MCF 10A (cell line): Measurements from ENCODE around the gene ARFGAP1. TPM values are rescaled to one million over a fixed set of nuclear protein-coding genes. Genes with fewer than 3 reads are reported as not detected.

Experiments used
- BruUV-seq: library from RNA; stranded (reverse); fragments of 400-500 nt; replicated peaks from 2 replicates; lab custom pipeline; 2021; lab: Mats Ljungman, UMichigan
- CTCF ChIA-PET: fragments of 300-600 bp; sonication (Branson Sonifier 250); formaldehyde crosslinking; extraction: SDS; loops from one replicate; lab custom pipeline; 2021; ENCODE audit warnings: antibody characterized with exemption, inconsistent platforms; lab: Yijun Ruan, JAX
- POLR2A ChIA-PET: fragments of 300-600, 350-650 bp; sonication (Branson Sonifier 250); formaldehyde crosslinking; extraction: SDS; loops from one replicate; lab custom pipeline; 2020; ENCODE audit warnings: antibody characterized with exemption, inconsistent platforms; lab: Yijun Ruan, JAX
- DNase-seq: peaks from one replicate; pipeline ENCODE4 v3.0.0-alpha.2; 2018; ENCODE audit not compliant: unreplicated experiment
- H3K27ac Mint-ChIP-seq: one replicate; pipeline ENCODE4 v1.8.0; 2022; ENCODE audit warnings: mild to moderate bottlenecking, low read depth, mixed read lengths; ENCODE audit not compliant: unreplicated experiment
- H3K27me3 Mint-ChIP-seq: one replicate; pipeline ENCODE4 v1.8.0; 2022; ENCODE audit warnings: mixed read lengths; ENCODE audit not compliant: insufficient read depth, unreplicated experiment
- H3K36me3 Mint-ChIP-seq: one replicate; pipeline ENCODE4 v1.8.0; 2022; ENCODE audit warnings: mild to moderate bottlenecking, moderate library complexity, mixed read lengths; ENCODE audit not compliant: insufficient read depth, unreplicated experiment
- H3K4me1 Mint-ChIP-seq: one replicate; pipeline ENCODE4 v1.8.0; 2022; ENCODE audit warnings: mixed read lengths; ENCODE audit not compliant: insufficient read depth, unreplicated experiment
- H3K4me3 Mint-ChIP-seq: one replicate; pipeline ENCODE4 v1.8.0; 2022; ENCODE audit warnings: mild to moderate bottlenecking, moderate library complexity, mixed read lengths; ENCODE audit not compliant: unreplicated experiment
- H3K9me3 Mint-ChIP-seq: one replicate; pipeline ENCODE4 v1.8.0; 2022; ENCODE audit warnings: mixed read lengths; ENCODE audit not compliant: unreplicated experiment
- CTCF ChIP-seq: fragments of 200-600 bp; IDR thresholded peaks from one replicate; pipeline ENCODE4 v1.8.0; 2022; ENCODE audit warnings: antibody characterized with exemption, mild to moderate bottlenecking; ENCODE audit not compliant: unreplicated experiment
- intact Hi-C: fragments of 100-400 bp; cut with micrococcal nuclease; formaldehyde crosslinking; loops from 2 replicates; pipeline ENCODE4 v1.14.1; 2022
- total RNA-seq: library from RNA; stranded (reverse); gene quantifications from 2 replicates; pipeline ENCODE4 v1.2.3, GENCODE V29; 2022

The ARFGAP1 gene
- total RNA-seq, 1 experiment from 2014 or later: 93.6 TPM

GRCh38 chr20:63285636-63286615 lies 13.3 kb downstream of the ARFGAP1 start:
- H3K27ac Mint-ChIP-seq: no peak overlapping the region
- H3K36me3 Mint-ChIP-seq: peaks cover 38% of the 10 kb centered on the region
- no peak for DNase-seq
- no peaks in the 10 kb centered on the region for H3K27me3 Mint-ChIP-seq
- CTCF ChIA-PET: interaction anchor here (0.5 to 1.5 kb wide), 4 partner anchors 9 to 1307 kb away, joined by 3 read pairs; no protein-coding TSS in a partner anchor
- POLR2A ChIA-PET: interaction anchor here (0.6 kb wide), 1 partner anchor 70 kb away, joined by 3 read pairs; the partner anchor contains the start of gene YTHDF1
- H3K4me3 Mint-ChIP-seq: no peak overlapping the region
- TF ChIP-seq CTCF: no peak
- no peaks in the 10 kb centered on the region for H3K9me3 Mint-ChIP-seq
- intact Hi-C loops: no loop called here
- H3K4me1 Mint-ChIP-seq: no peaks in the 10 kb centered on the region
- BruUV-seq: no TSS peak

GRCh38 chr20:63286781-63287696 lies 14.4 kb downstream of the ARFGAP1 start:
- Mint-ChIP-seq H3K4me3 (no peak overlapping the region), H3K27ac (no peak overlapping the region), H3K36me3 (peaks cover 34% of the 10 kb centered on the region), H3K4me1 (no peaks in the 10 kb centered on the region), H3K9me3 (no peaks in the 10 kb centered on the region), H3K27me3 (no peaks in the 10 kb centered on the region)
- intact Hi-C loops: no loop called here
- no peak for DNase-seq
- BruUV-seq: no TSS peak
- no peak for TF ChIP-seq CTCF
- POLR2A ChIA-PET: interaction anchor here (0.7 kb wide), 1 partner anchor 584 kb away, joined by 3 read pairs; no protein-coding TSS in a partner anchor
- CTCF ChIA-PET: interaction anchor here (0.5 to 1.2 kb wide), 6 partner anchors 8 to 520 kb away, joined by 3 to 5 read pairs (median 4); no protein-coding TSS in a partner anchor

GRCh38 chr20:63287697-63288580 lies 15.3 kb downstream of the ARFGAP1 start:
- intact Hi-C loops: no loop called here
- CTCF ChIA-PET: interaction anchor here (0.5 to 1.2 kb wide), 6 partner anchors 9 to 521 kb away, joined by 3 to 7 read pairs (median 4); no protein-coding TSS in a partner anchor
- DNase-seq: no peak
- H3K36me3 Mint-ChIP-seq: peaks cover 34% of the 10 kb centered on the region
- H3K27ac Mint-ChIP-seq: no peak overlapping the region
- H3K27me3 Mint-ChIP-seq: no peaks in the 10 kb centered on the region
- no peak overlapping the region for H3K4me3 Mint-ChIP-seq
- POLR2A ChIA-PET: interaction anchor here (0.7 to 0.8 kb wide), 2 partner anchors 209 to 585 kb away, joined by 3 read pairs; no protein-coding TSS in a partner anchor
- H3K9me3 Mint-ChIP-seq: no peaks in the 10 kb centered on the region
- no peaks in the 10 kb centered on the region for H3K4me1 Mint-ChIP-seq
- no peak for TF ChIP-seq CTCF
- BruUV-seq: no TSS peak
